HFF-Myc (cell line): ENCODE data around the gene NSDHL.

Source experiments
- DNase-seq: peaks from one replicate; pipeline ENCODE4 v3.0.0-alpha.2; 2011; ENCODE audit warnings: low read depth; ENCODE audit errors: extremely low read depth
- H3K4me3 ChIP-seq: replicated peaks from 2 replicates; pipeline ENCODE4 v1.5.1; 2011; ENCODE audit warnings: low read depth, mild to moderate bottlenecking, control low read depth, low read length
- CTCF ChIP-seq: IDR thresholded peaks from 2 replicates; pipeline ENCODE4 v1.5.1; 2012; ENCODE audit warnings: mild to moderate bottlenecking, low read depth, low read length, control low read depth; ENCODE audit errors: missing control alignments

The NSDHL gene

DNA sequence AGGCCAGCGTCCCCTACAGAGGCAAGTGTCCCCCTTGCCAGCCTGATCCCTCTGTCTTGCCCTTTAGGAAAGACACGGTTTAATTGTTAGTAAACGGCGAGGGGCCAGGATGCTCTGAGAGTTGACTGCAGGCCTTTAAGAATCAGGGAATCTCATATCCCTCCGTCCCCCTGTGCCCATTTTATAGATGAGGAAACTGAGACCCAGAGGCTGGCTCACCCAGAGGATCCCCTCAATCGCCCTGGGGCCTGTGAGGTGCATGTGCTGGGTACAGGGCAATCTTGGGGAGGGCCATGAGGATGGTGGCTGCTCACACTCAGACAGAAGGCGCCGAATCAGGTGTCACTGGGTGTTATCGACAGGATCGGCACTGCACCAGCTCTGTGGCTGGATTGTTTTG lies 67.6 kb downstream of the NSDHL start:
- H3K4me3 ChIP-seq: no peak overlapping the region
- no peak for TF ChIP-seq CTCF
- DNase-seq: no peak

DNA sequence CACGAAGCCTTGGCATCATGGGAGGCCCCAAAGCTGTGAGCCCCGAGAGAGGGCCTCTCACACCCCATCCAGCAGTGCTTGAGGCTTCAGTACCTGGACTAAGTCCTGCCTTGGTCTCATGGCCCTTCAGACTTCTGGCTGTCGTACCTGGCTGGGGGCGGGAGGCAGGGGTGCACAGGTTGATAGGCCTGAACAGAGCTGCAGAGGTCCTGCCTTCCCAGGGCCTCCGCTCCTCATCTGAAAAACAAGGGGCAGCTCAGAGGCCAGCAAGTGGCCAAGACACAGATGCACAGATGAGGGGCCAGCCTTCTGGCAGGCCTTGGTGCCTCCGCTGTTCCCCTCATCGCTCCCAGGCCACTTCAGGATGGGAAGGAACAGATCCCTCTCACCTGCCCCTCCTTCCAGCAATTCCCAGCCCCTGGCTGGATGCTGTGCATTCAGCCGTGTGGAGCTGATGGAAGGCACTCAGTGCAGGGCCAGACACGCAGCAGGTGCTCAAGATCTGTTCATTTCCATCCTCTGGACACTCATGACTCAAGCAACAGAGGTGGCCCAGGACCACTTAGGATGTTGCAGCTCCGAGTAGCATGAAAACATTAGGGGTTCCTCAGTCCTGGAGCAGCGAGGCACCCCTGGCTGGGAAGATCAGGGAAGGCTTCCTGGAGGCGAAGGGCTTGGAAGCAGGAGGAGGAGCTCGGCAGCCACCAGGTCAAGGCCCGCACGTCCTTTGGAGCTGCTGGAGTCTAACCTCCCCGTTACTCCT lies 68.4 kb downstream of the NSDHL start:
- H3K4me3 ChIP-seq: no peak overlapping the region
- no peak for TF ChIP-seq CTCF
- DNase-seq: no peak

DNA sequence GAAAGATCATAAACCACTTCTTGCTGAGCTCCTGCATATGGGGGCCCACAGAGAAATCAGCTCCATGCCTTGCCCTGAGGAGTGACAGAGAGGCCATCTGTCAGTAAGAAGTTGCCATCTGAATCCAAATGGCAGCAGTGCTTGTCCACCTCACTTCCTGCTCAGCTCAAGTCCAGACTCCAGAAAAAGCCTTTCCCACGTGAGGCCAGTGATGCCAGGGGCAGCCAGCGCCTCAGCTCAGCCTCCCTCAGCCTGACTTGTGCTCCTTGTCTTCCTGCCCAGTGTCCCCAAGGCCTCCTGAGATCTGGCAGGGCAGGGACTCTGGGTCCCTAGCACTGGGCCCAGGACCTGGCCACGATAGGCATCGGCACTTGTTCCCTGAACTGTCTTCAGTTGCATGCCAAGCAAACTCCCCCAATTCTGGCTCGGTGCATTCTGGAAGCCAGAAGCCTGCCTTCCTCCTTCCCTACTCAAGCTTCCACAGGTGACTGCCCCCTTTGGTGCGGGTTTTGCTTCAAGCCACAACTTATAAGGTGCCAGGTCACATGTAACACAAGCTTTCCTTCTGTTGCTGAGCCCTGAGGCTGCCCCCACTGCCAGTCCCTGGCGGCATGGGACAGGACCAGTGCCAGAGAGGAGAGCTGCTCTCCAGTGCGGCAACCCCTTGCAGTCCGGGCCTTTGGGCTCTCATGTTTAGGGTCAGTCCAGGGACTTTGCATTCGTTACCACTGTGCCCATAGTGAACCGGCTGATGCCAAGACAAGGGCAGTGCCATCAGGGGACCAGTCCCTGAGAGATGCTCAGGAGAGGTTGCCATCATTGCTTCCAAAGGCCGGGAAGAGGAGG lies 69.2 kb downstream of the NSDHL start:
- no peak overlapping the region for H3K4me3 ChIP-seq
- no peak for TF ChIP-seq CTCF
- DNase-seq: no peak

- no peak for TF ChIP-seq CTCF
- DNase-seq: no peak
- H3K4me3 ChIP-seq: no peak overlapping the region
These were observed 70.1 kb downstream of the NSDHL start for GRCh38 chrX:152900937-152901445.

DNA sequence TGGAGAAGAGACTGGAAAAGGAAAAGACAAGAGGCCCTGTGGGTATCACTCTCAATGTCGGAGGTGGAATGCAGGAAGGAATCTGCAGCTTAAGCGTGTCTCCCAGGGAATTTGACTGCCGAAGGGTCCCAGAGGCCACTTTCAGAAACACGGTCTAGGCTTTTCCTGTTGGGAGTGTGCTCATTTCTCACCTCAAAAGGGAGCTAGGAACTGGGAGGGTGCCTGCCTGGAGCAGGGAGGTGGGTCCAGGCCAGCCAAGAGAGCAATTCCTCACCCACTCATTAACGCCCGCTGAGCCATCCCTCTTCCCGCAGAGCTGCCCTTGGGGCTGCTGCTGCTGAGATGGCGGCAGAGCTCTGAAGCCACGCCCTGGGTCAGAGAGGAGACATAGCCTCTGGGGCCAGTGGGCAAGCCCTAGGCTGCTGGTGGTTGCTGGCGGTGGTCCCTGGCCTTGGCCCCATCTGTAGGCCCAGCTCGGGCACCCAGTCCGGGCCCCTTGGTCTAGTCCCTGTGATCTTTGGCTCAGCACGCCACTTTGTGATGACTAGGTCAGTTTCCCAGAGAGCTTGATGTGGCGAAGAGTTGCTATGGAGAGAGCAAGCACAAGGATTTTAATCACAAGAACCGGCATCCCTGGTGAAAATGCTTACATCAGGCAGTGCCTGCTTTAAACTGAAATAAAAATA lies 71.1 kb downstream of the NSDHL start:
- DNase-seq: no peak
- H3K4me3 ChIP-seq: no peak overlapping the region
- no peak for TF ChIP-seq CTCF

- no peak overlapping the region for H3K4me3 ChIP-seq
- TF ChIP-seq CTCF: no peak
- DNase-seq: no peak
These were observed 71.6 kb downstream of the NSDHL start for GRCh38 chrX:152902502-152902820.
